Measurements from ENCODE around the gene CENPM. TPM values are rescaled to one million over a fixed set of nuclear protein-coding genes. Genes with fewer than 3 reads are reported as not detected.
A peak's percentile ranks its signal among the peaks of the same experiment; 100 is the strongest.

Gene CENPM
- total and polyA plus RNA-seq, 2 donors (not counting 3 experiments of a cell fraction or from before 2014, with no cell fraction given) = 34.5 to 37.4 TPM

- dilution Hi-C loops (cut with MboI; ENCODE audit: extremely low pct_ligation_motif_present, low sequenced_read_pairs) (no loop called here), intact Hi-C loops (cut with micrococcal nuclease) (loop anchor here (1.0 to 2.0 kb wide), 5 partner anchors 14 to 275 kb away; partner anchors contain the start of gene TNFRSF13C)
- H3K9ac ChIP-seq (replicated peaks; ENCODE audit: extremely low read depth, insufficient read depth, low read length) = no peak overlapping the region
- no peaks in the 10 kb centered on the region for H3K9me1 ChIP-seq (replicated peaks; ENCODE audit: control insufficient read depth, extremely low read depth, insufficient read depth, low read length)
- ChIA-PET CTCF (interaction anchor here (0.6 to 2.6 kb wide), 71 partner anchors 9 to 503 kb away, joined by 3 to 127 read pairs (median 5); partner anchors contain the start of genes CCDC134, MEI1, SHISA8 and SNU13), POLR2A (interaction anchor here (0.6 kb wide), 2 partner anchors 224 to 257 kb away, joined by 3 to 4 read pairs; no protein-coding TSS in a partner anchor)
- H3K27ac ChIP-seq (ENCODE audit: insufficient read depth, low read depth, low read length) = no peak overlapping the region
- FAIRE-seq (peak; percentile 98), DNase-seq (ENCODE audit: low read depth, low spot score) (peak; percentile 75)
- no peak overlapping the region for H3K4me2 ChIP-seq (ENCODE audit: insufficient read depth, low read length)
- H3K4me1 ChIP-seq (ENCODE audit: control insufficient read depth, extremely low read depth, insufficient read depth, low read length) = peaks cover 29% of the 10 kb centered on the region
- H3K79me2 ChIP-seq (ENCODE audit: control insufficient read depth, insufficient read depth, low read length) = peaks cover 5% of the 10 kb centered on the region
- no peaks in the 10 kb centered on the region for H4K20me1 ChIP-seq (replicated peaks; ENCODE audit: control insufficient read depth, extremely low read depth, insufficient read depth, low read length)
- TF ChIP-seq CTCF (IDR thresholded peaks at IDR 0.05; ENCODE audit: extremely low read depth in 1 of 2, insufficient read depth in 1 of 2, low read depth in 1 of 2, low read length in 2 of 2) (peak; percentile 83 to 89), FOS (IDR thresholded peaks at IDR 0.05; ENCODE audit: borderline replicate concordance, insufficient read depth, low read length) (no peak)
- H2AFZ ChIP-seq (ENCODE audit: low read depth, low read length) = no peak overlapping the region
- no peak overlapping the region for H3K4me3 ChIP-seq (replicated peaks in 1 of 3; ENCODE audit: insufficient read depth in 1 of 3, low read depth in 1 of 3, low read length in 3 of 3)
- H3K36me3 ChIP-seq (ENCODE audit: control insufficient read depth in 2 of 2, extremely low read depth in 1 of 2, insufficient read depth in 2 of 2, low read length in 2 of 2) = peaks cover 0 to 2% of the 10 kb centered on the region in 2 experiments
- no peaks in the 10 kb centered on the region for H3K9me3 ChIP-seq (replicated peaks; ENCODE audit: control insufficient read depth, insufficient read depth, low read length)
- H3K27me3 ChIP-seq (ENCODE audit: control insufficient read depth in 2 of 2, insufficient read depth in 2 of 2, low read length in 2 of 2) = no peaks in the 10 kb centered on the region
- no TSS peak for BruUV-seq (replicated peaks)
These were observed 5.9 kb downstream of the CENPM start for GRCh38 chr22:41940832-41941765.
